GM12891 (cell line): ENCODE data around the gene KBTBD2.

ENCODE experiments used
- PAX5 ChIP-seq: IDR thresholded peaks from 2 replicates; pipeline ENCODE4 v1.6.1; 2011; ENCODE audit warnings: low read length, moderate library complexity, mild to moderate bottlenecking; ENCODE audit not compliant: insufficient read depth, severe bottlenecking
- POLR2A ChIP-seq: IDR thresholded peaks from 2 replicates; pipeline ENCODE4 v1.6.1; 2011; ENCODE audit warnings: low read depth, low read length, control low read depth
- POLR2AphosphoS5 ChIP-seq: IDR thresholded peaks from 2 replicates; pipeline ENCODE4 v1.6.1; 2011; ENCODE audit warnings: low read depth, low read length, control low read depth
- POU2F2 ChIP-seq: IDR thresholded peaks from 2 replicates; pipeline ENCODE4 v1.6.1; 2011; ENCODE audit warnings: low read depth, mild to moderate bottlenecking, control low read depth, low read length, moderate library complexity
- SPI1 ChIP-seq: IDR thresholded peaks from 2 replicates; pipeline ENCODE4 v1.6.1; 2011; ENCODE audit warnings: low read depth, low read length, control low read depth
- TAF1 ChIP-seq: IDR thresholded peaks from 2 replicates; pipeline ENCODE4 v1.6.1; 2011; ENCODE audit warnings: low read depth, low read length, control low read depth

DNA sequence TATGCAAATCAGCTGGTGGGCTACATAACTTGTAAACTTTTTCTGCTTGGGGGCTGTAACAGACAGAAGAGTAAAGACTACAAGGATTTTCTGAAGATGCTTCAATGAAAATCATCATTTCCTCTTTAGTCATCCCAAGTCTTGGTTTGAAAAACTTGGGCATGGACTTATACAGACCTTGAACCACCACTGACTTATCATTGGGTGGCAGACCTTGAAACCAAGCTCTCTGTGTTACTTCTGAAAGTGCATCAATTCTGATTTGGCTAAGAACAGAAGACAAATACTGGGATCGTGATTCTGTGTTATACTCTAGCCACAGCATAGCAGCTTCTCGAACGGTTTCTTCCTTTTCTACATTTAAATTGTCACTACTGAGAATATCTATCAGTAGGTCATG is 21.3 kb downstream of the KBTBD2 start:
- no peak for TF ChIP-seq POLR2A
- no peak for TF ChIP-seq TAF1
- no peak for TF ChIP-seq POLR2AphosphoS5
- no peak for TF ChIP-seq POU2F2
- no peak for TF ChIP-seq SPI1
- no peak for TF ChIP-seq PAX5
